COLO829 (cell line): ENCODE measurements around the gene ACTRT2.

Source experiments
- DNase-seq: peaks from one replicate; pipeline ENCODE4 v3.0.0; 2012; ENCODE audit warnings: low spot score

ACTRT2 gene

GRCh38 chr1:3018576-3018975, 2.7 kb upstream of the ACTRT2 start:
- DNase-seq, result no peak

GRCh38 chr1:3019007-3019515, 2.2 kb upstream of the ACTRT2 start:
- no peak for DNase-seq

GRCh38 chr1:3019516-3020051, 1.7 kb upstream of the ACTRT2 start:
- no peak for DNase-seq

GRCh38 chr1:3020263-3020909, 881 bp upstream of the ACTRT2 start:
- no peak for DNase-seq

GRCh38 chr1:3021801-3022401, 634 bp downstream of the ACTRT2 start:
- no peak for DNase-seq

GRCh38 chr1:3022511-3022973, 1.3 kb downstream of the ACTRT2 start:
- DNase-seq, result no peak

GRCh38 chr1:3022976-3023375, 1.7 kb downstream of the ACTRT2 start:
- DNase-seq, result no peak

GRCh38 chr1:3024019-3024418, 2.8 kb downstream of the ACTRT2 start:
- no peak for DNase-seq

GRCh38 chr1:3024588-3024987, 3.3 kb downstream of the ACTRT2 start:
- no peak for DNase-seq

- no peak for DNase-seq
Observed at GRCh38 chr1:3026124-3026523, 4.9 kb downstream of the ACTRT2 start.

GRCh38 chr1:3026581-3027391, 5.5 kb downstream of the ACTRT2 start:
- no peak for DNase-seq

- DNase-seq, result no peak
Observed at GRCh38 chr1:3027611-3028371, 6.5 kb downstream of the ACTRT2 start.

GRCh38 chr1:3028531-3029282, 7.4 kb downstream of the ACTRT2 start:
- no peak for DNase-seq

GRCh38 chr1:3029481-3029961, 8.3 kb downstream of the ACTRT2 start:
- DNase-seq, result no peak

GRCh38 chr1:3029991-3030662, 8.9 kb downstream of the ACTRT2 start:
- DNase-seq, result no peak

- no peak for DNase-seq
Observed at GRCh38 chr1:3030663-3031381, 9.6 kb downstream of the ACTRT2 start.

GRCh38 chr1:3031401-3032221, 10.3 kb downstream of the ACTRT2 start:
- no peak for DNase-seq

GRCh38 chr1:3032371-3033039, 11.2 kb downstream of the ACTRT2 start:
- no peak for DNase-seq
